T-helper 17 cell (primary cell): ENCODE data around the gene SHROOM2. TPM values are rescaled to one million over a fixed set of nuclear protein-coding genes. Genes with fewer than 3 reads are reported as not detected.

Experiments used
- ATAC-seq: fragments of 150-1000 bp; cut with Tn5 transposase; 2 replicates; pipeline ENCODE4 v1.10.0; 2021; ENCODE audit warnings: mild to moderate bottlenecking, moderate library complexity
- DNase-seq, 3 donors: peaks; one replicate each; pipeline versions ENCODE4 v3.0.0 to v3.0.0-alpha.2; 2020 to 2021
- H3K9me3 ChIP-seq: one replicate; pipeline ENCODE4 v1.7.0; 2013; ENCODE audit warnings: low read length, mild to moderate bottlenecking; ENCODE audit not compliant: control insufficient read depth, poor library complexity, severe bottlenecking
- H3K27ac Mint-ChIP-seq: one replicate; pipeline ENCODE4 v1.8.0; 2022; ENCODE audit warnings: mild to moderate bottlenecking, moderate library complexity, mixed read lengths
- H3K27me3 Mint-ChIP-seq: one replicate; pipeline ENCODE4 v1.8.0; 2022; ENCODE audit warnings: mixed read lengths
- H3K36me3 Mint-ChIP-seq: one replicate; pipeline ENCODE4 v1.8.0; 2022; ENCODE audit warnings: low read depth, mixed read lengths
- H3K4me1 Mint-ChIP-seq: one replicate; pipeline ENCODE4 v1.8.0; 2022; ENCODE audit warnings: mild to moderate bottlenecking, mixed read lengths
- H3K4me3 Mint-ChIP-seq: one replicate; pipeline ENCODE4 v1.8.0; 2022; ENCODE audit warnings: mild to moderate bottlenecking, moderate library complexity, mixed read lengths
- total RNA-seq, 4 donors: library from RNA in 2 of 4; stranded (reverse) in 2 of 4; gene quantifications; one replicate each; pipeline ENCODE4 v1.2.3 and lab custom pipeline; 2022 to 2026

The SHROOM2 gene
- total RNA-seq, 2 donors from 2014 or later = not detected

- H3K4me3 Mint-ChIP-seq = no peak overlapping the region
- no peaks in the 10 kb centered on the region for H3K36me3 Mint-ChIP-seq
- no peaks in the 10 kb centered on the region for H3K9me3 ChIP-seq
- DNase-seq (no peak), ATAC-seq (no peak)
- peaks cover 13% of the 10 kb centered on the region for H3K27me3 Mint-ChIP-seq
- H3K4me1 Mint-ChIP-seq = peaks cover 3% of the 10 kb centered on the region
- no peak overlapping the region for H3K27ac Mint-ChIP-seq
Measured at GRCh38 chrX:9947131-9947794, 161.0 kb downstream of the SHROOM2 start.

- H3K4me1 Mint-ChIP-seq = peaks cover under 1% of the 10 kb centered on the region
- no peak for ATAC-seq
- no peak for DNase-seq
- H3K36me3 Mint-ChIP-seq = no peaks in the 10 kb centered on the region
- H3K27ac Mint-ChIP-seq = no peak overlapping the region
- H3K4me3 Mint-ChIP-seq = no peak overlapping the region
- H3K27me3 Mint-ChIP-seq = peaks cover 13% of the 10 kb centered on the region
- H3K9me3 ChIP-seq = no peaks in the 10 kb centered on the region
Measured at GRCh38 chrX:9948406-9948805, 162.2 kb downstream of the SHROOM2 start.

GRCh38 chrX:9952300-9952699, 166.1 kb downstream of the SHROOM2 start:
- H3K9me3 ChIP-seq = no peaks in the 10 kb centered on the region
- no peaks in the 10 kb centered on the region for H3K36me3 Mint-ChIP-seq
- peaks cover 13% of the 10 kb centered on the region for H3K27me3 Mint-ChIP-seq
- no peak for DNase-seq
- no peak overlapping the region for H3K27ac Mint-ChIP-seq
- no peak overlapping the region for H3K4me3 Mint-ChIP-seq
- ATAC-seq = no peak
- no peaks in the 10 kb centered on the region for H3K4me1 Mint-ChIP-seq

GRCh38 chrX:9953396-9953795, 167.2 kb downstream of the SHROOM2 start:
- ATAC-seq = no peak
- Mint-ChIP-seq H3K4me1 (no peaks in the 10 kb centered on the region), H3K4me3 (no peak overlapping the region), H3K36me3 (no peaks in the 10 kb centered on the region), H3K27me3 (peaks cover 6% of the 10 kb centered on the region), H3K27ac (no peak overlapping the region)
- no peak for DNase-seq
- no peaks in the 10 kb centered on the region for H3K9me3 ChIP-seq

- H3K27ac Mint-ChIP-seq = no peak overlapping the region
- no peak for ATAC-seq
Measured at GRCh38 chrX:9955506-9955905, 169.3 kb downstream of the SHROOM2 start.

GRCh38 chrX:9957743-9958142, 171.5 kb downstream of the SHROOM2 start:
- Mint-ChIP-seq H3K27me3 (peaks cover 6% of the 10 kb centered on the region), H3K4me1 (no peaks in the 10 kb centered on the region), H3K36me3 (peaks cover 2% of the 10 kb centered on the region), H3K27ac (no peak overlapping the region), H3K4me3 (no peak overlapping the region)
- no peak for ATAC-seq
- H3K9me3 ChIP-seq = no peaks in the 10 kb centered on the region
- DNase-seq = no peak

More at GRCh38 chrX:9955506-9955905, 169.3 kb downstream of the SHROOM2 start:
- Mint-ChIP-seq H3K27me3 (peaks cover 6% of the 10 kb centered on the region), H3K4me3 (no peak overlapping the region), H3K36me3 (peaks cover 2% of the 10 kb centered on the region), H3K4me1 (no peaks in the 10 kb centered on the region)
- DNase-seq = no peak
- H3K9me3 ChIP-seq = no peaks in the 10 kb centered on the region

GRCh38 chrX:9958183-9958582, 172.0 kb downstream of the SHROOM2 start:
- no peak for ATAC-seq
- H3K4me3 Mint-ChIP-seq = no peak overlapping the region
- no peak for DNase-seq
- H3K9me3 ChIP-seq = no peaks in the 10 kb centered on the region
- no peak overlapping the region for H3K27ac Mint-ChIP-seq
- H3K4me1 Mint-ChIP-seq = no peaks in the 10 kb centered on the region
- peaks cover 2% of the 10 kb centered on the region for H3K36me3 Mint-ChIP-seq
- H3K27me3 Mint-ChIP-seq = peaks cover 6% of the 10 kb centered on the region

- H3K9me3 ChIP-seq = no peaks in the 10 kb centered on the region
- Mint-ChIP-seq H3K27ac (no peak overlapping the region), H3K36me3 (peaks cover 2% of the 10 kb centered on the region), H3K4me1 (no peaks in the 10 kb centered on the region), H3K27me3 (peaks cover 6% of the 10 kb centered on the region), H3K4me3 (no peak overlapping the region)
- DNase-seq (no peak), ATAC-seq (no peak)
Measured at GRCh38 chrX:9961750-9962149, 175.5 kb downstream of the SHROOM2 start.

GRCh38 chrX:9966775-9967408, 180.7 kb downstream of the SHROOM2 start, which contains the start of gene CLDN34:
CLDN34 (plus strand) TSS chrX:9967358; CDS start chrX:9967358, 0 bp downstream.
- no peak within 1 kb of the TSS for H3K4me3 Mint-ChIP-seq
- no peak for ATAC-seq
- H3K27me3 Mint-ChIP-seq = no peaks in the 10 kb centered on the region
- no peaks in the 10 kb centered on the region for H3K4me1 Mint-ChIP-seq
- H3K27ac Mint-ChIP-seq = no peak within 1 kb of the TSS
- no peaks in the 10 kb centered on the region for H3K36me3 Mint-ChIP-seq
- no peaks in the 10 kb centered on the region for H3K9me3 ChIP-seq
- no peak for DNase-seq

- no peak overlapping the region for H3K4me3 Mint-ChIP-seq
- H3K27ac Mint-ChIP-seq = no peak overlapping the region
- ATAC-seq (no peak), DNase-seq (no peak)
- H3K36me3 Mint-ChIP-seq = no peaks in the 10 kb centered on the region
- no peaks in the 10 kb centered on the region for H3K9me3 ChIP-seq
- H3K27me3 Mint-ChIP-seq = no peaks in the 10 kb centered on the region
- no peaks in the 10 kb centered on the region for H3K4me1 Mint-ChIP-seq
Measured at GRCh38 chrX:9977635-9978034, 191.4 kb downstream of the SHROOM2 start.

GRCh38 chrX:9980401-9980800, 194.2 kb downstream of the SHROOM2 start:
- H3K27me3 Mint-ChIP-seq = no peaks in the 10 kb centered on the region
- no peaks in the 10 kb centered on the region for H3K4me1 Mint-ChIP-seq
- no peak for ATAC-seq
- no peak overlapping the region for H3K4me3 Mint-ChIP-seq
- H3K9me3 ChIP-seq = no peaks in the 10 kb centered on the region
- DNase-seq = no peak
- no peak overlapping the region for H3K27ac Mint-ChIP-seq
- peaks cover 2% of the 10 kb centered on the region for H3K36me3 Mint-ChIP-seq

- no peaks in the 10 kb centered on the region for H3K4me1 Mint-ChIP-seq
- no peaks in the 10 kb centered on the region for H3K27me3 Mint-ChIP-seq
- DNase-seq (no peak), ATAC-seq (no peak)
- no peaks in the 10 kb centered on the region for H3K9me3 ChIP-seq
- H3K36me3 Mint-ChIP-seq = peaks cover 2% of the 10 kb centered on the region
- H3K4me3 Mint-ChIP-seq = no peak overlapping the region
- no peak overlapping the region for H3K27ac Mint-ChIP-seq
Measured at GRCh38 chrX:9980927-9981326, 194.7 kb downstream of the SHROOM2 start.

GRCh38 chrX:9983441-9983840, 197.2 kb downstream of the SHROOM2 start:
- H3K9me3 ChIP-seq = no peaks in the 10 kb centered on the region
- Mint-ChIP-seq H3K27me3 (no peaks in the 10 kb centered on the region), H3K4me3 (no peak overlapping the region), H3K27ac (no peak overlapping the region), H3K36me3 (peaks cover 2% of the 10 kb centered on the region), H3K4me1 (no peaks in the 10 kb centered on the region)
- ATAC-seq (no peak), DNase-seq (no peak)

GRCh38 chrX:9983846-9984245, 197.6 kb downstream of the SHROOM2 start:
- H3K4me3 Mint-ChIP-seq = no peak overlapping the region
- H3K27me3 Mint-ChIP-seq = no peaks in the 10 kb centered on the region
- ATAC-seq (no peak), DNase-seq (no peak)
- H3K4me1 Mint-ChIP-seq = no peaks in the 10 kb centered on the region
- H3K36me3 Mint-ChIP-seq = peaks cover 2% of the 10 kb centered on the region
- H3K9me3 ChIP-seq = no peaks in the 10 kb centered on the region
- H3K27ac Mint-ChIP-seq = no peak overlapping the region
